HG02623 (cell line): ENCODE measurements around the gene FAM222B.
"Not testable (repeated sequence)": the region's sequence is repeated elsewhere in the genome, so short reads cannot be mapped to it uniquely, and the experiment has no call there.

ENCODE experiments used
- ATAC-seq: cut with Tn5 transposase; IDR thresholded peaks from one replicate; pipeline ENCODE4 v1.9.1; 2021; ENCODE audit warnings: moderate library complexity; ENCODE audit not compliant: unreplicated experiment

Gene FAM222B

DNA sequence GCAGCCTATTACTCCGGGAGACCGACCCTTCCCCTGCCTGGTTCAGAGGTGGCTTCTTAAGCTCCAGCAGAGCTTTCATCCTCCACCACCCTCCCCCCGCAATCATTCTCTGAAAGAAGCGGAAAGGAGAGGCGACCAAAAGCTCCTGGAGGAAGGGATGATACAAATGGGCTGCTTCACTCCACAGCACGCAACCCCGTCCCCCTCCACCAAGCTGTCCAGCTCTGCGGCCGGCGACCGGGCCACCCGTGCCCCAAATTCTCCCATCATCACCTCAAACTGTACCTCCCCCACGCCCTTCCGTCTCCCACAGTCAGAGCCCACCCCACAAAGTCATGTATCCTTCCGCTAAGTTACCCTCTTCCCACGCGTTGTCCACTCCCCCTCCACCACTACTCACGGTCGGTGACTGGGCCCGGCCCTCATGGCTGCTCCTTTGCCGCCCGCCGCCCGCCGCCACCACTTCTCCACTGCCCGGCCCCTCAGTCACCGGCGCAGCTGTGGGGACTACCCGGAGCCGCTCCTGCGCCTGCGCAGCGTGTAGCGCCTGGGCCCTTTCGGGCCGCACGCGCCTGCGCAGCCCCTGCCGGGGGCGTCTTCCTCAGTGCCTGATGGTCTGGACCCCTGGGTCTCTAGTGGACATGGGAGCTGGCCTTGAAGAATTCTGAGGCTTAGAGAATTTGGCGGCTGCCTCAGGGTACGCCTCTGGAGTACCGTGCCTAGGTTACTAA is at the start of gene FAM222B:
Gene FAM222B (minus strand): TSS at position 509 of the 731 bp plus-strand sequence. CDS start 76,123 bp downstream, outside the sequence.
- ATAC-seq = peak; percentile 82

DNA sequence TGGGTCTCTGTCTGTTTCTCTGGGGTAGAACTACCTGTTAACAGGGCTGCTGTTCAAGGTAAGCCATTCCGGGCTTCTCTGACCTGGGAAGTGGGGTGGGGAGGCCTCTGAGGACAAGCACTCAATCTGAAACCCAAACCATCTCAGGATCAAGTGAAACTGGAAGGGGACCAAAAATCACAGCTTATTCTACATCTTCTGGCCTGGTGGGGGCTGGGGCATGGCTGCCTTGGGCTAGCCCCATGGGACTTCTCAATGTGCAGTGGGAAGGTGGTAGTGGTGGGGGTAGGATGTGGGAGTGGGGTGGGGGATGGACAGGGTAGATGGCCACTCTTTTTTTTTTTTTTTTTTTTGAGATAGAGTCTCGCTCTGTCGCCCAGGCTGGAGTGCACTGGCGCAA is 49.4 kb upstream of the FAM222B start:
- no peak for ATAC-seq

GRCh38 chr17:28891201-28891600 is 48.6 kb upstream of the FAM222B start:
- no peak for ATAC-seq

GRCh38 chr17:28889996-28890395 is 47.4 kb upstream of the FAM222B start:
- ATAC-seq = no peak

- ATAC-seq = no peak
These were observed 46.2 kb upstream of the FAM222B start for GRCh38 chr17:28888832-28889231.

DNA sequence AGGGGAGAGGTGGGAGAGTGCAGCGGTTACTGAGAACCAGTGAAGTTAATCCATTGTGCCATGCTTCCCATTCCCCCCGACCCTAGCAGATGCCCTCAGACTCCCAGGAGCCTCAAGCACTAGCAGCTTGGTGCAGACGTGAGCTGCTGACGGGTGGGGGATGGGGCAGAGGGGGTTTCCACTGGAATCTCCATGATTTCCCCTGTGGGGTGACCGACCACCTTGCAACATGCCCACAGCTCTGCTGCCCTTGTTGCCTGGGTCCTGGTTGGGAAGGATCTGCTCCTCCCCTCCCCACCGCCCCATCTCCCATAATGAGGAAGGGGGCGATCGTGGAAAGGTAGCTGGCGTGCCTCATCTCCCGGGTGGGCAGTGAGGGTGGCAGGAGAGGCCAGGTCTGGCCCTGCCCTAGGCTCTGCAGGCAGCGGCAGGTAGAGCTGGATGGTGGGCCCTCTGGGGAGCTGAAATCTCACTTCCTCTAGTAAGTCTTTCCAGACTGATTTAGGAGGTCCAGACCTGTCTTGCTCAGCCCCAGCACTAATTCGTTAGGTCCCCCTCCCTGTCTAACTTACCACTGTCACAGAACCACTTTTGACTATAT is 45.4 kb upstream of the FAM222B start:
- no peak for ATAC-seq

GRCh38 chr17:28885951-28886350 is 43.4 kb upstream of the FAM222B start:
- no peak for ATAC-seq

DNA sequence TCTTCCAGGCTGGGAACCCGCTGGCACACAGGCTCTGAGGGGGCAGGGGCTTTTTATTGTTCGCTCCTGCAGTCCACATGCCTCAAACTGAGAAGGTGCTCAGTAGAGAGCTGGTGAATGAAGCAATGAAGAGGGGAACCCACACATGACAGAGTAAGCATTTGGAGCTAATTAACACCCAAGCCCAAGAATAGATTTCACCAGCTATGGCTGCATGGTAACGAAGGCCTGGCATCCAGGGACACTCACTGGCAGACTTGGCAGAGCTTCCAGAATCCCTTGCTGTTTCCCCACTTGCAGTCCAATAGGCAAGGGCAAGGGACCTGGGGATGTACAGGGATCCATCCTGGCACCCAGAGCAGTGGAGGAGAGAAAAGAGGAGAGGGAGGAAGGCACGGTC is 42.8 kb upstream of the FAM222B start:
- ATAC-seq = no peak

DNA sequence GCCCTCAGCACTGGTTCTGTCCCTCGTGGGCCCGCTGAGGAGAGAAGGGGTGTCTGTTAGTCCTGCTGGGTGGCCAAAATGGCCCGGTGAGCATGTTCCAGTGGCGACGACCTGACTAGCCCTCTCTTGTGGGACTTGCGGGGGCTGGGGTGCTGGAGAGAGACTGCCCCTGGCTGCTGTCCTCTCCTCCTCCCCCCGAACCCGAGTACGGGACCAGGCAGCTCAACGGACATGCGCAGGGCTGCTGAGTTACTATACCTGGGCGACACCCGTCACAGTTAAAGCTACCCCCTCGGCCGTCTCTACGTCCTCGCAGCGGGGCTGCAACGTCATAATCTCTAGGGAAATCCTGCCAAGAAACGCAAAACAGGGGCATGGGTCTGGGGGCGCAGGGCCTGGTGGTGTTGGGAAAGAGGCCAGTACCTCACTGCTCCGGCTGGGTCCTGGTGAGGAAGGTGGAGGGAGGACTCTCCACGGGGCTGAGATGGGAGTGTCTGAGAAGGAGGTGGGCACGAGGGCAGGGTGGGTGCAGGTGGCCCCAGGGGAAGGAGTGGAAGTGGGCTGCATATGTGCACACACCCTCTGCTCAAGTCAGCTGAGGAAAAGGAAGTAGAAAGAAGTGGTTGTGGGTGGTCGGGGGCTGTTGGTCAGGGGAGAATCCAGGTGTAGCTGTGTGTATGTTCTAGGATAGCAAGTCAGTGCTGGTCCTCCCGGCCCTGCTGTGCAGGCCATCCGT is 41.5 kb upstream of the FAM222B start:
- ATAC-seq = no peak

GRCh38 chr17:28882154-28882895 is 39.7 kb upstream of the FAM222B start:
- no peak for ATAC-seq

DNA sequence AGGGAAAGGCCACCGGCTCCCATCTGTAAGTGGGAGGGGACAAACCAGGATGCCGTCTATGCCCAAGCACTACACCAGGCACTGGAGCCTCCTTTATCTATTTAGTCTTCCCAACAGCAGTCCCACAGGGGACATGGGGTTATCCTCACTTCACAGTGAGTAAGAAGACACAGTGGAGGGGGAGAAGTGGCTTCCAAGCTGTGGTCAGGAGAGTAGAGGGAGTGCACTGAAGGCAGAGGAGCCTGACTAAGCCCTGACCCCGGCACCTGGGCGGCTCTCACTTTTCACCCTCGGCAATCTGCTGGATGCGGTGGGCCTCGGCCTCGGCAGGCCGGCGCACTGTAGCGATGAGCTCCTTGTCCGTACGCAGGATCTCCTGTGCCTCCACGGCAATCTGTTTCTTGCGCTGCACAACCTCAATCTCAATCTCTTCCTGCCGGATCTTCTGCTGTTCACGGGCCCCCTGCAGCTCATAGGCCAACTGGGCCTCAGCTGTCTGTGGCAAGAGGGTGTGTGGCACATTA is 39.0 kb upstream of the FAM222B start:
- ATAC-seq = no peak

GRCh38 chr17:28880572-28880945 is 38.0 kb upstream of the FAM222B start:
- no peak for ATAC-seq

DNA sequence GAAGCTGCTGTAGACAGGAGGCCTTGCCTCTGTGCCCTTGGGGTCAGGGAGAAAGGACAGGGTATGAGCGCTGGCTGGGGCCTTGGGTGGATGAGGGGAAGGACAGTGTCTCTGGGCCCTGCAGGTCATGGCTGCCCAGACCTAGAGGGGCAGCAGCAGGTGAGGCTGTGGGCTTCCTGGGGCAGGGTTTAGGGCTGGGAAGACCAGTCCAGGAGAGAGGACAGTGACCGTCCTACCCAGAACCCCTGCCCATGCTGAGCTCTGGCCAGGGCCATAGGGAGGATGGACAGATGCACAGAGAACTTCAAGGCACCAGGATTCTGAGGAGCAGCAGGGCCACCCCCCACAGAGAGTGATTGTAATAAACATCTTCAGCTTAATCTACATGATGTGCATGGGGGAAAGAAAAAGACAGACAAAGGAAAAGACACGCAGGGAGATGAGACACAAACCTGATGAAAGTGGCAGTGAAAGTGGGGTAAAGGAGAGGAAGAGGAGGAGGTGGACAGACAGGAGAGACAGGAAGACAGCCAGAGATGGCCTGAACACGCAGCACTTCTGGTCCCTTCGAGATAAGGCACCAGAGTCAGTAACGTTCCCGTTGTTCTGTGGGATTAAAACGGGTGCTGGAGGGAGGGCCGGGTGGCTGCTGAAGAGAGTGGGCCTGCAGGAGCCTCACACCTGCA is 37.4 kb upstream of the FAM222B start:
- ATAC-seq = no peak

- ATAC-seq = no peak
These were observed 36.4 kb upstream of the FAM222B start for GRCh38 chr17:28878981-28879380.

- no peak for ATAC-seq
These were observed 35.7 kb upstream of the FAM222B start for GRCh38 chr17:28878158-28878910.

DNA sequence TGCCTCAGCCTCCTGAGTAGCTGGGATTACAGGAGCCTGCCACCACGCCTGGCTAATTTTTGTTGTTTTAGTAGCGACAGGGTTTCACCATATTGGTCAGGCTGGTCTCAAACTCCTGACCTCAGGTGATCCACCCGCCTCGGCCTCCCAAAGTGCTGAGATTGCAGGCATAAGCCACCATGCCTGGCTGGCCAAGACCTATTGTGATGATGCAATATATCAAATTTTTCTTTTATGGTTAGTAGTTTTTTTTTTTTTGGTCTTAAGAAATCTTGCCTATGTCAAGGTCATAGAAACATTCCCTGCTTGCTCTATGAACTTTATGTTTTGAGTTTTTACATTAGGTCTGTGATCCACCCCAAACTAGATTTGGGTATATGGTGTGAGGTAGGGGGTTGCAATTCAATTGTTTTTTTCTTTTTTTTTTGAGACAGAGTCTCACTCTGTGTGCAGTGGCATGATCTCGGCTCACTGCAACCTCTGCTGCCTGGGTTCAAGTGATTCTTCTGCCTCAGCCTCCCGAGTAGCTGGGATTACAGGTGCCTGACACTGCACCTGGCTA is 34.6 kb upstream of the FAM222B start:
- ATAC-seq = not testable (repeated sequence)

DNA sequence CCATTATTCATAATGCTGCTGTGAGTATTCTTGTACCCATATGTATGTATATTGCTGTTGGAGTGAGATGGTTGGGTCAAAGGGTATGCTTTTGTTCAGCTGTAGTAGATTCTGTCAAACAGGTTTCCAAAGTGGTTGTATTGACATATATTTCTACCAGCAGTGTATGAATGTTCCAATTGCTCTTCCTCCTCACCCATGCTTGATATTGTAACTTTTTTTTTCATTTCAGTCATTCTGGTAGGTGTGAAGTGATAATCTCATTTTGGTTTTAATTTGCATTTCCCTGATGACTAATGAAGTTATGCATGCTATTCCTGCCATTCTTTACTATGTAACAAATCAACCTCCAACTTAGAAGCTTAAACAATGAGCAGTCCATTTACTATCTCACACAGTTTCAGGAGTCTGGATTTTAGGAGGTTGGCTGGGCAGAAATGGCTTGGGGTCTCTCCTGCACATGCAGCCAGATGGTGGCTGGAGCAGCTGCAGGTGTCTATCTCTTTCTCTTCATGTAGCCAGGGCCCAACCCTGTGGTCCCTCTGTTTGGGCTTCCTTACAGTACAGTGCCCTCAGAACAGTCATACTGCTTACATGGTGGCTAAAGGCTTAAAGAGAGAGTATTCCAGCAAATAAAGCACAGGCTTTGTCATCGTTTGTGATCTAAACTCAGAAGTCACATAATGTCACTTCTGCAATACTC is 33.4 kb upstream of the FAM222B start:
- no peak for ATAC-seq

- ATAC-seq = no peak
These were observed 32.2 kb upstream of the FAM222B start for GRCh38 chr17:28874750-28875149.

- ATAC-seq = no peak
These were observed 31.2 kb upstream of the FAM222B start for GRCh38 chr17:28873839-28874238.
